Stimulated activated CD8-positive, alpha-beta memory T cell treated with anti-CD3 and anti-CD28 coated beads, Interleukin-7, amount 100 ng/mL, for 24 hours (primary cell): ENCODE results near the gene C7orf57.
"Not testable (repeated sequence)": the region's sequence is repeated elsewhere in the genome, so short reads cannot be mapped to it uniquely, and the experiment has no call there.

Experiments used
- DNase-seq: peaks from one replicate; pipeline ENCODE4 v3.0.0-alpha.2; 2020; ENCODE audit warnings: low read depth

C7orf57 gene

GRCh38 chr7:48035967-48036478 lies 680 bp downstream of the C7orf57 start:
- DNase-seq, result no peak

- DNase-seq, result no peak
Measured at GRCh38 chr7:48038815-48039506, 3.6 kb downstream of the C7orf57 start.

GRCh38 chr7:48040944-48041652 lies 5.8 kb downstream of the C7orf57 start:
- DNase-seq, result no peak

GRCh38 chr7:48041653-48041970 lies 6.3 kb downstream of the C7orf57 start:
- DNase-seq, result no peak

GRCh38 chr7:48042216-48042615 lies 6.9 kb downstream of the C7orf57 start:
- DNase-seq, result no peak

- no peak for DNase-seq
Measured at GRCh38 chr7:48042636-48043035, 7.3 kb downstream of the C7orf57 start.

- no peak for DNase-seq
Measured at GRCh38 chr7:48045195-48045765, 9.9 kb downstream of the C7orf57 start.

GRCh38 chr7:48046458-48046857 lies 11.1 kb downstream of the C7orf57 start:
- no peak for DNase-seq

GRCh38 chr7:48048113-48048512 lies 12.8 kb downstream of the C7orf57 start:
- no peak for DNase-seq

- DNase-seq, result no peak
Measured at GRCh38 chr7:48049850-48050249, 14.5 kb downstream of the C7orf57 start.

GRCh38 chr7:48052748-48053147 lies 17.4 kb downstream of the C7orf57 start:
- DNase-seq, result no peak

- no peak for DNase-seq
Measured at GRCh38 chr7:48053736-48054135, 18.4 kb downstream of the C7orf57 start.

GRCh38 chr7:48058990-48059389 lies 23.6 kb downstream of the C7orf57 start:
- no peak for DNase-seq

- no peak for DNase-seq
Measured at GRCh38 chr7:48059706-48060105, 24.4 kb downstream of the C7orf57 start.

- no peak for DNase-seq
Measured at GRCh38 chr7:48063985-48064384, 28.6 kb downstream of the C7orf57 start.

GRCh38 chr7:48067475-48067874 lies 32.1 kb downstream of the C7orf57 start:
- DNase-seq, result no peak

- no peak for DNase-seq
Measured at GRCh38 chr7:48074204-48074654, 38.9 kb downstream of the C7orf57 start.

GRCh38 chr7:48077423-48077822 lies 42.1 kb downstream of the C7orf57 start:
- DNase-seq, result no peak

GRCh38 chr7:48078470-48078869 lies 43.1 kb downstream of the C7orf57 start:
- no peak for DNase-seq

GRCh38 chr7:48082378-48082777 lies 47.0 kb downstream of the C7orf57 start:
- not testable (repeated sequence) for DNase-seq

GRCh38 chr7:48083114-48083830 lies 47.9 kb downstream of the C7orf57 start:
- no peak for DNase-seq

- no peak for DNase-seq
Measured at GRCh38 chr7:48084727-48085432, 49.5 kb downstream of the C7orf57 start.
